Upper lobe of right lung (tissue), 1 donor: Measurements from ENCODE around the gene MPPED2. TPM values are rescaled to one million over a fixed set of nuclear protein-coding genes. Genes with fewer than 3 reads are reported as not detected.

Experiments
- ATAC-seq: fragments of 200-7000 bp; cut with Tn5 transposase; one replicate; pipeline ENCODE4 v1.9.1; 2020; ENCODE audit warnings: mild to moderate bottlenecking, moderate library complexity
- DNase-seq: peaks from one replicate; pipeline ENCODE4 v3.0.0-alpha.2; 2020
- H3K27ac ChIP-seq: fragments of 200-600 bp; one replicate; pipeline ENCODE4 v1.8.0; 2022
- H3K27me3 ChIP-seq: fragments of 200-600 bp; one replicate; pipeline ENCODE4 v1.8.0; 2022; ENCODE audit warnings: mild to moderate bottlenecking
- H3K36me3 ChIP-seq: fragments of 200-600 bp; one replicate; pipeline ENCODE4 v1.8.0; 2022
- H3K4me1 ChIP-seq: fragments of 200-600 bp; one replicate; pipeline ENCODE4 v1.8.0; 2022
- H3K4me3 ChIP-seq: fragments of 200-600 bp; one replicate; pipeline ENCODE4 v1.8.0; 2022; ENCODE audit warnings: mild to moderate bottlenecking
- H3K9me3 ChIP-seq: fragments of 200-600 bp; one replicate; pipeline ENCODE4 v1.8.0; 2022
- CTCF ChIP-seq: fragments of 200-600 bp; IDR thresholded peaks from one replicate; pipeline ENCODE4 v1.8.0; 2022; ENCODE audit warnings: antibody characterized with exemption
- intact Hi-C: fragments of 100-400 bp; cut with DNase I; formaldehyde crosslinking; loops from one replicate; pipeline ENCODE4 v1.11.0; 2022
- total RNA-seq: library from RNA; stranded (reverse); fragmentation: NEBNext Ultra II Directional; extraction: Animal tissue kit (Norgen Biotek cat#: 25700); gene quantifications from one replicate; pipeline ENCODE4 v1.2.1, GENCODE V29; 2021
- donor health status: DM: no; HTN: yes; CAD: no; lungs with severe emphysema.

Gene MPPED2
- total RNA-seq, 1 donor from 2014 or later, result 1.3 TPM

- Histone ChIP-seq H3K4me1 (no peaks in the 10 kb centered on the region), H3K4me3 (no peak overlapping the region), H3K27me3 (no peaks in the 10 kb centered on the region), H3K36me3 (no peaks in the 10 kb centered on the region), H3K9me3 (no peaks in the 10 kb centered on the region), H3K27ac (no peak overlapping the region)
- intact Hi-C loops, result no loop called here
- no peak for DNase-seq
- no peak for TF ChIP-seq CTCF
- ATAC-seq, result no peak
These were observed 120.5 kb downstream of the MPPED2 start for GRCh38 chr11:30465623-30466022.

GRCh38 chr11:30465192-30465591 lies 121.0 kb downstream of the MPPED2 start:
- ATAC-seq, result no peak
- Histone ChIP-seq H3K27ac (no peak overlapping the region), H3K27me3 (no peaks in the 10 kb centered on the region), H3K9me3 (no peaks in the 10 kb centered on the region), H3K4me1 (no peaks in the 10 kb centered on the region), H3K36me3 (no peaks in the 10 kb centered on the region), H3K4me3 (no peak overlapping the region)
- intact Hi-C loops, result no loop called here
- TF ChIP-seq CTCF, result no peak
- DNase-seq, result no peak

GRCh38 chr11:30463266-30463665 lies 122.9 kb downstream of the MPPED2 start:
- Histone ChIP-seq H3K4me1 (no peaks in the 10 kb centered on the region), H3K27ac (no peak overlapping the region), H3K4me3 (no peak overlapping the region), H3K9me3 (no peaks in the 10 kb centered on the region), H3K27me3 (no peaks in the 10 kb centered on the region), H3K36me3 (no peaks in the 10 kb centered on the region)
- no peak for ATAC-seq
- DNase-seq, result no peak
- intact Hi-C loops, result no loop called here
- TF ChIP-seq CTCF, result no peak

- intact Hi-C loops, result no loop called here
- no peaks in the 10 kb centered on the region for H3K36me3 ChIP-seq
- no peak overlapping the region for H3K27ac ChIP-seq
- H3K4me1 ChIP-seq, result no peaks in the 10 kb centered on the region
- H3K27me3 ChIP-seq, result no peaks in the 10 kb centered on the region
- H3K9me3 ChIP-seq, result no peaks in the 10 kb centered on the region
- no peak overlapping the region for H3K4me3 ChIP-seq
- DNase-seq (no peak), ATAC-seq (no peak)
- TF ChIP-seq CTCF, result no peak
These were observed 123.7 kb downstream of the MPPED2 start for GRCh38 chr11:30462421-30462820.

- DNase-seq (no peak), ATAC-seq (no peak)
- no peaks in the 10 kb centered on the region for H3K9me3 ChIP-seq
- H3K36me3 ChIP-seq, result no peaks in the 10 kb centered on the region
- H3K4me1 ChIP-seq, result no peaks in the 10 kb centered on the region
- no peak overlapping the region for H3K4me3 ChIP-seq
- H3K27me3 ChIP-seq, result no peaks in the 10 kb centered on the region
- no peak for TF ChIP-seq CTCF
- intact Hi-C loops, result no loop called here
- H3K27ac ChIP-seq, result no peak overlapping the region
These were observed 126.3 kb downstream of the MPPED2 start for GRCh38 chr11:30459821-30460220.

- no peaks in the 10 kb centered on the region for H3K4me1 ChIP-seq
- DNase-seq (no peak), ATAC-seq (no peak)
- H3K36me3 ChIP-seq, result no peaks in the 10 kb centered on the region
- no peak overlapping the region for H3K4me3 ChIP-seq
- H3K9me3 ChIP-seq, result no peaks in the 10 kb centered on the region
- intact Hi-C loops, result no loop called here
- no peak for TF ChIP-seq CTCF
- no peak overlapping the region for H3K27ac ChIP-seq
- H3K27me3 ChIP-seq, result no peaks in the 10 kb centered on the region
These were observed 126.8 kb downstream of the MPPED2 start for GRCh38 chr11:30459306-30459705.
